Vagina (tissue), 2 donors: ENCODE measurements around the gene CECR2. TPM values are rescaled to one million over a fixed set of nuclear protein-coding genes. Genes with fewer than 3 reads are reported as not detected.

ENCODE experiments used
- DNase-seq, 2 donors: peaks; one replicate each; pipeline ENCODE4 v3.0.0-alpha.2; 2017; ENCODE audit errors: extremely low spot score in 2 of 2
- H3K27ac ChIP-seq: fragments of 200-600 bp; sonication (generic); one replicate; pipeline ENCODE4 v1.5.1; 2019
- H3K27me3 ChIP-seq: fragments of 200-600 bp; sonication (generic); one replicate; pipeline ENCODE4 v1.5.1; 2019
- H3K36me3 ChIP-seq, 2 donors: fragments of 200-600 bp; sonication (generic); one replicate each; pipeline ENCODE4 v1.5.1; 2017 to 2019
- H3K4me1 ChIP-seq: fragments of 200-600 bp; sonication (generic); one replicate; pipeline ENCODE4 v1.5.1; 2019
- H3K4me3 ChIP-seq, 2 donors: fragments of 200-600 bp; sonication (generic); 1 replicate in 1 of 2; 2 replicates in 1 of 2; pipeline ENCODE4 v1.5.1; 2016 to 2019
- H3K9me3 ChIP-seq: fragments of 200-600 bp; sonication (generic); one replicate; pipeline ENCODE4 v1.5.1; 2019
- POLR2A ChIP-seq, 2 donors: fragments of 450-650 bp; IDR thresholded peaks; one replicate each; pipeline ENCODE4 v1.6.1; 2017; ENCODE audit warnings: antibody characterized with exemption in 2 of 2, mild to moderate bottlenecking in 2 of 2, moderate library complexity in 2 of 2
- POLR2AphosphoS5 ChIP-seq, 2 donors: sonication (generic); formaldehyde crosslinking; IDR thresholded peaks; one replicate each; pipeline ENCODE4 v1.9.0; 2017; ENCODE audit warnings: antibody characterized with exemption in 2 of 2, mild to moderate bottlenecking in 2 of 2, low read depth in 1 of 2; ENCODE audit not compliant: insufficient read depth in 1 of 2
- intact Hi-C: fragments of 100-400 bp; cut with DNase I; formaldehyde crosslinking; loops from one replicate; pipeline ENCODE4 v1.15.1; 2023
- total RNA-seq: library from RNA; depleted of rRNA; stranded (reverse); fragments of >200 nt; gene quantifications from one replicate; pipeline ENCODE4 v1.2.3, GENCODE V29; 2016
- TF ChIP-seq, protein P1 (sequence below), 3 experiments: fragments of 450-650 bp in 2 of 3; fragments of 200-600 bp in 1 of 3; sonication (generic) in 1 of 3; IDR thresholded peaks; one replicate each; pipeline ENCODE4 v1.5.1; 2017 to 2019; ENCODE audit warnings: antibody characterized with exemption in 3 of 3, mild to moderate bottlenecking in 2 of 3, moderate library complexity in 2 of 3

The CECR2 gene
- total RNA-seq, 1 donor from 2014 or later, result 0.98 TPM

DNA sequence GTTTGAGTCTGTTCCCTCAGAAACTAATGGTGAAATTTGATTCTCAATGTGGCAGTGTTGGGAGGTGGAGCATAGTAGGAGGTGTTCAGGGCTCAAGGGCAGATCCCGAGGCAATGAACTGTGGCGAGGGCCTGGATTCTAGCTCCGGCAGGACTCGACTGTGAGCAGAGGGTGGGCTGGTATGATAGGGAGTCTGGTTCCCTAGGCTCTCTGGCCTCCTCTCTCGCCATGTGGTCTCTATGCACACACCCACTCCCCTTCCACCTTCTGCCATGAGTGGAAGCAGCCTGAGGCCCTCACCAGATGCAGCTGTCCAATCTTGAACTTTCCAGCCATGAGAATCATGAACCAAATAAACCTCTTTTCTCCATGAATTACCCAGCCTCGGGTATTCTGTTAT lies 227.0 kb downstream of the CECR2 start:
- H3K4me1 ChIP-seq, result peaks cover under 1% of the 10 kb centered on the region
- intact Hi-C loops, result no loop called here
- H3K27ac ChIP-seq, result no peak overlapping the region
- no peak for DNase-seq
- H3K9me3 ChIP-seq, result no peaks in the 10 kb centered on the region
- peaks cover 0 to 89% of the 10 kb centered on the region in 2 donors for H3K36me3 ChIP-seq
- H3K27me3 ChIP-seq, result no peaks in the 10 kb centered on the region
- TF ChIP-seq POLR2AphosphoS5 (IDR thresholded peaks at IDR 0.05; ENCODE audit: insufficient read depth in 1 of 2, low read depth in 1 of 2) (no peak), POLR2A (IDR thresholded peaks at IDR 0.05) (no peak)
- TF ChIP-seq, protein P1, sequence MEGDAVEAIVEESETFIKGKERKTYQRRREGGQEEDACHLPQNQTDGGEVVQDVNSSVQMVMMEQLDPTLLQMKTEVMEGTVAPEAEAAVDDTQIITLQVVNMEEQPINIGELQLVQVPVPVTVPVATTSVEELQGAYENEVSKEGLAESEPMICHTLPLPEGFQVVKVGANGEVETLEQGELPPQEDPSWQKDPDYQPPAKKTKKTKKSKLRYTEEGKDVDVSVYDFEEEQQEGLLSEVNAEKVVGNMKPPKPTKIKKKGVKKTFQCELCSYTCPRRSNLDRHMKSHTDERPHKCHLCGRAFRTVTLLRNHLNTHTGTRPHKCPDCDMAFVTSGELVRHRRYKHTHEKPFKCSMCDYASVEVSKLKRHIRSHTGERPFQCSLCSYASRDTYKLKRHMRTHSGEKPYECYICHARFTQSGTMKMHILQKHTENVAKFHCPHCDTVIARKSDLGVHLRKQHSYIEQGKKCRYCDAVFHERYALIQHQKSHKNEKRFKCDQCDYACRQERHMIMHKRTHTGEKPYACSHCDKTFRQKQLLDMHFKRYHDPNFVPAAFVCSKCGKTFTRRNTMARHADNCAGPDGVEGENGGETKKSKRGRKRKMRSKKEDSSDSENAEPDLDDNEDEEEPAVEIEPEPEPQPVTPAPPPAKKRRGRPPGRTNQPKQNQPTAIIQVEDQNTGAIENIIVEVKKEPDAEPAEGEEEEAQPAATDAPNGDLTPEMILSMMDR (IDR thresholded peaks at IDR 0.05), result no peak
- H3K4me3 ChIP-seq, result no peak overlapping the region

DNA sequence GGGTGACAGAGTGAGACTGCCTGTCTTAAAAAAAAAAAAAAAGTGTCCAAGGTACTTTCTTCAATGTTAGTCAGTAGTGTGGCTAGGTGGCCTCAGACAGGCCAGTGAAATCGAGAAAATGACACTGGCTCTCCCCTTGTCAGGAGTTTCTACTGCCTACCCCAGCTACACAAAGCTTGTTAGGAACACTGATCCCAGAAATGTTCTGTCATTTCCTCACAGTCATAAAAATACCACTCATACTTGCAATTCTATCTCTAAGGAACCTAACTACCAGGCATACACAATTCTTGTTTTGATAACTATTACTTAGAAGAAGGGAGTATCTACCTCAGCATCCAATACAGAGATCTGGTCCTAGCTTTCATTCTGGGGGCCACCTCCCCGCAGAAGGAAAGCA lies 228.0 kb downstream of the CECR2 start:
- Histone ChIP-seq H3K9me3 (no peaks in the 10 kb centered on the region), H3K27ac (no peak overlapping the region), H3K36me3 (peaks cover 0 to 79% of the 10 kb centered on the region in 2 donors), H3K4me3 (no peak overlapping the region), H3K4me1 (peaks cover 8% of the 10 kb centered on the region), H3K27me3 (no peaks in the 10 kb centered on the region)
- intact Hi-C loops, result no loop called here
- DNase-seq, result no peak
- no peak for TF ChIP-seq POLR2A (IDR thresholded peaks at IDR 0.05)
- TF ChIP-seq POLR2AphosphoS5 (IDR thresholded peaks at IDR 0.05; ENCODE audit: insufficient read depth in 1 of 2, low read depth in 1 of 2), result no peak
- TF ChIP-seq, protein P1 (IDR thresholded peaks at IDR 0.05), result no peak

DNA sequence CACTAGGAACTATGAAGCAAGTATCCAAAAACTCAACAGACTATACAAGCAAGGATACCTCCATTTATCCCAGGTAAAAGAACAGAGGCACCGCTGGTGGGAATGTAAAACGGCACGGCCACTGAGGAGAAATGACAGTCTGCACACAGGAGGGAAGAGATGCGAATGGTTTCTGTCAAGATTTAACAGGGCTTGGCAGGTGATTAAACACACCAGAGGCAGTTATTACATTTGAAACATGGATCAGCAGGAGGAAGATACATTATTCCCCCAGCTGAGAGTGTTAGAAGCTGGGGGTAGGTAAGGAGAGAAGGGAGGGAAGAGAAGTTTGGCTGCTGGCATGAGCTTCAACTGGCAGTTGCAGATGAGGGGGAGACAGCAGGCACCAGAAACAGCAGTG lies 229.1 kb downstream of the CECR2 start:
- Histone ChIP-seq H3K4me3 (no peak overlapping the region), H3K4me1 (peaks cover 8% of the 10 kb centered on the region), H3K36me3 (peaks cover 0 to 68% of the 10 kb centered on the region in 2 donors), H3K9me3 (no peaks in the 10 kb centered on the region), H3K27me3 (no peaks in the 10 kb centered on the region), H3K27ac (no peak overlapping the region)
- intact Hi-C loops, result no loop called here
- no peak for DNase-seq
- TF ChIP-seq POLR2A (IDR thresholded peaks at IDR 0.05) (no peak), POLR2AphosphoS5 (IDR thresholded peaks at IDR 0.05; ENCODE audit: insufficient read depth in 1 of 2, low read depth in 1 of 2) (no peak)
- TF ChIP-seq, protein P1 (IDR thresholded peaks at IDR 0.05), result no peak

DNA sequence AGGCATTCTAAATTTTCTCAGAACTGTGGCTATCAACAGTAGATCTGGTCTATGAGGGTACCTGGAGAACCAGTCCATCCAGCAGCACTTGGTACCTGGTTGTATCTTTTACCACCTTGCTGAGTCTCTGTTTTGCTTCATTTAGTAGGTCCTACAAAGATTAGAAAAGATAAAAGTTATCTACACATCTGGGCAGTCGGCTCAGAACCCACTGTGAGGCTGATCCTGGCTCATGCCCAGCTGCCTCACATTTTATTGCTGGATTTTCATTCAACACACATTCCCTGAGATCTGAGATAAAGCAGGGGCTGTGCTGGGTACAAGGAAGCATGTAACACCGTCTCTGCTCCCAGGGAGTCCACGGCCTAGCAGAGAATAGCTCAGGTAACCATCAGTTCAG lies 231.8 kb downstream of the CECR2 start:
- Histone ChIP-seq H3K36me3 (peaks cover 0 to 41% of the 10 kb centered on the region in 2 donors), H3K4me1 (peaks cover 8% of the 10 kb centered on the region), H3K9me3 (no peaks in the 10 kb centered on the region), H3K4me3 (no peak overlapping the region), H3K27me3 (no peaks in the 10 kb centered on the region), H3K27ac (no peak overlapping the region)
- TF ChIP-seq, protein P1 (IDR thresholded peaks at IDR 0.05), result no peak
- TF ChIP-seq POLR2A (IDR thresholded peaks at IDR 0.05) (no peak), POLR2AphosphoS5 (IDR thresholded peaks at IDR 0.05; ENCODE audit: insufficient read depth in 1 of 2, low read depth in 1 of 2) (no peak)
- no peak for DNase-seq
- intact Hi-C loops, result no loop called here

DNA sequence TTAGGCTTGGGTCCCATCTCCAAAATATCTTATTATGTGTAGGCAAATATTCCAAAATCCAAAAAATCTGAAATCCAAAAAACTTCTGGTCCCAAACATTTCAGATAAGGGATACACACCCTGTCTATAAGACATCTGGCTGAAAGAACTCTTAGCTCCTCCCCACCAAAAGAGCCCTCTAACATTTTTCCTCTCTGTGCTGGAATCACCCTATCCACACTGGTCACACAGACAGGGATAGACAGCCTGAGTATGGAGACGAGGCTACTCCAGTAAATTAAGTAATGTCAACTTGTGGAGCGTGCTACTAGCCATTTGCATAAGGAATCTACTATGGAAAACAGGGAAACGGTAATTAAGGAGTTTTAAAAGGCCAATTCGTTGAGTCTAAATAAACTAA lies 234.4 kb downstream of the CECR2 start:
- TF ChIP-seq POLR2A (IDR thresholded peaks at IDR 0.05), result no peak
- no peak for TF ChIP-seq POLR2AphosphoS5 (IDR thresholded peaks at IDR 0.05; ENCODE audit: insufficient read depth in 1 of 2, low read depth in 1 of 2)
- TF ChIP-seq, protein P1 (IDR thresholded peaks at IDR 0.05), result no peak
- Histone ChIP-seq H3K9me3 (no peaks in the 10 kb centered on the region), H3K4me1 (peaks cover 8% of the 10 kb centered on the region), H3K27me3 (no peaks in the 10 kb centered on the region), H3K36me3 (peaks cover 0 to 24% of the 10 kb centered on the region in 2 donors), H3K27ac (no peak overlapping the region), H3K4me3 (no peak overlapping the region)
- intact Hi-C loops, result no loop called here
- DNase-seq, result no peak
